ENCODE results near the gene TRIM52.
A peak's percentile ranks its signal among the peaks of the same experiment; 100 is the strongest.
"Not testable (repeated sequence)": the region's sequence is repeated elsewhere in the genome, so short reads cannot be mapped to it uniquely, and the experiment has no call there.

Gene TRIM52

DNA sequence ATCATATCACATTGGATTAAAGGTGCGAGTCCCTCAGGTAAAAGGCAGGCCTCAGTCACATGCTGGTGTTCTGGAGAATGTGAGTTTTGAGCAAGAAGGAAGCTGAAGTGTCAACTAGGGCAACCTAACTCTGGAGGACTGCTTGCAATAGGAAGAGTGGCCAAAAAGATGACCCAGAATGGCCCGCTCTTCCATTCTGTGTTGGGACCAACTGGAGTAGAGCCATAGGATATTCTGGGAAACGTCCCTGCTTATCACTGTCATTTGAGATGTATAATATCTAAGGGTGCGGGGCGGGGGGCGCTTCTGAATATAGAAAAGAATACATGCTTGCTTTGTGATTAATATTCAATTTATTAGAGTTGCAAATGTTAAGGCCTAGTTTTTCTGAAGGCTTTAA, 48.9 kb downstream of the TRIM52 start:
- no peak for FAIRE-seq

DNA sequence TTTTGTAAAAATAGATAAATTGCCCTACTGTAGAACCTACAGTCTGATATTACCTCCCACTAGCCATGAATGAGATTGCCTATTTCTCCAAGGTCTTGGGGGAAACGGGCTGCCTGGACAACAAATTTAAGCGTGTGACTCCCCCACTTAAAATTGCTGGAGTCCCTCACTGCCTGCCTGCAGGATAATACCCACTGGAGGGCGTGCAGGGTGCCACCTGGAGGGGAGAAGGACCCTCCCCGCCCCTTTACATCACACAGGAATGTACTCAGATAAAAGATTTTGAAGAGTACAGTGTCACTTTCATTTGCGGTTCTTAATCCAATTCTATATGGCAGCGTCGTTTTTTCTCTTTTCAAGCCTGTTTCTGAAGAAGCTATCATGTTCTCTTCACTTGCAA, 49.7 kb downstream of the TRIM52 start:
- FAIRE-seq, result no peak

DNA sequence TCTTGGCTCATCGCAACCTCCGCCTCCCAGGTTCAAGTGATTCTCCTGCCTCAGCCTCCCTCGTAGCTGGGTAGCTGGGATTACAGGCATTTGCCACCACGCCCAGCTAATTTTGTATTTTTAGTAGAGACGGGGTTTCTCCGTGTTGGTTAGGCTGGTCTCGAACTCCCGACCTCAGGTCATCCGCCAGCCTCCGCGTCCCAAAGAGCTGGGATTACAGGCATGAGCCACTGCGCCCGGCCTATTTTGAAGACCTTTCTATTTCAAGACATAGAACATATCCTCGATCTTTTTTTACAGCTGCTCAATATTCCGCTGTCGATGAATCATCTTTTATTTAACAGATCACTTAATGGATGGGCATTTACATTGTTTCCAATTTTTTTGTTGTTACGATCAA, 50.2 kb downstream of the TRIM52 start:
- not testable (repeated sequence) for FAIRE-seq

DNA sequence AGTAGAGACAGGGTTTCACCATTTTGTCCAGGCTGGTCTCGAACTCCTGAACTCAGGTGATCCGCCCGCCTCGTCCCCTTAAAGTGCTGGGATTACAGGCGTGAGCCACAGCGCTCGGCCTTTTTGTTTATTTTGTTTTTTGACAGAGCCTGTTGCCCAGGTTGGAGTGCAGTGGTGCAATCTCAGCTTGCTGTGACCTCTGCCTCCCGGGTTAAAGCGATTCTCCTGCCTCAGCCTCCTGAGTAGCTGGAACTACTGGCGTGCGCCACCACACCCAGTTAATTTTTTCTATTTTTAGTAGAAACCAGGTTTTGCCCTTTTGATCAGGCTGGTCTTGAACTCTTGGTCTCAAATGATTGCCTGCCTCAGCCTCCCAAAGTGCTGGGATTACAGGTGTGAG, 50.8 kb downstream of the TRIM52 start:
- FAIRE-seq, result not testable (repeated sequence)

DNA sequence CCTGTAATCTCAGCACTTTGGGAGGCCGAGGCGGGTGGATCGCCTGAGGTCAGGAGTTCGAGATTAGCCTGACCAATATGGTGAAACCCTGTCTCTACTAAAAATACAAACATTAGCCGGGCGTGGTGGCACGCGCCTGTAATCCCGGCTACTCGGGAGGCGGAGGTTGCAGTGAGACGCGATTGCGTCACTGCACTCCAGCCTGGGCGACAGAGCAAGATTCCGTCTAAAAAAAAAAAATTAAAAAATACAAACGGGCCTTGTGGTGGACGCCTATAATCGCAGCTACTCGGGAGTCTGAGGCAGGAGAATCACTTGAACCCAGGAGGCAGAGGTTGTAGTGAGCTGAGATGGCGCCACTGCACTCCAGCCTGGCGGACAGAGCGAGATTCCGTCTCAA, 51.9 kb downstream of the TRIM52 start:
- FAIRE-seq, result not testable (repeated sequence)

DNA sequence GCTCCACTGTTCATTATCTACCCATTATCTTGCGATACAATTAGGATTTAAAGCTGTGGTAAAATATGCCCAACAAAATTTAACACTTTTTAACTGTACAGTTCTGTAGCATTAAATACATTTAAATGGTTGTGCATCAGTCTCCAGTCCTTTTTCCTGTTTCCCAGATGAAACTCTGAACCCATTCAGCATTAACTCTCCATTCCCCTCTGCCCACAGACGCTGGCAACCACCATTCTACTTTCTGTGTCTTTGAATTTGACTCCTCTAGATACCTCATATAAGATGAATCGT, 53.0 kb downstream of the TRIM52 start:
- FAIRE-seq, result peak; percentile 93

DNA sequence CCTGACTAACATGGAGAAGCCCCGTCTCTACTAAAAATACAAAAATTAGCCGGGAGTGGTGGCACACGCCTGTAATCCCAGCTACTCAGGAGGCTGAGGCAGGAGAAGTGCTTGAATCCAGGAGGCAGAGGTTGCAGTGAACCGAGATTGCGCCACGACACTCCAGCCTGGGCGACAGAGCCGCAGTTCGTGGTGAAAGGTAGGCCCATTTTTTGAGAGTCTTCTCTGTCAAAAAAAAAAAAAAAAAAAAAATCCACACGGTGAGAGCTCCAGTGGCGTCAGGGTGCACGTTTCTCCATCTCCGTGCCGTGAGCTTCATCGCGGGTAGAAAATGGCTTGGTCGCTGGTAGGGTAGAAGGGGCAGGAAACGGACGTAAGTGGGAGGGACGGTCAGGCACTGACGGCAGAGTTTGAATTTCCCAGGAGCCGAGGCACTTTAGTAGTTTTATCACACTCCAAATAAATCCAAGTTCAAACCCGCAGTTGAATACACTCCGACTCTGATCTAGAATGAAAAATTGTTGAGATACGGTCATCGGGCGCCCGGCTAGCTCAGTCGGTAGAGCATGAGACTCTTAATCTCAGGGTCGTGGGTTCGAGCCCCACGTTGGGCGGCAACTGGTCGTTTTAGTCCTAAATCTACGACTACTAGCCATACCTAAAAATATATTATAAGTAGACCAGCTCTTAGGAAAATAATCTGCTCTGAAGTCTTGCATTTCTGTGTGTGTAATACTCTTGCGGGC, 53.6 kb downstream of the TRIM52 start:
- no peak for FAIRE-seq

DNA sequence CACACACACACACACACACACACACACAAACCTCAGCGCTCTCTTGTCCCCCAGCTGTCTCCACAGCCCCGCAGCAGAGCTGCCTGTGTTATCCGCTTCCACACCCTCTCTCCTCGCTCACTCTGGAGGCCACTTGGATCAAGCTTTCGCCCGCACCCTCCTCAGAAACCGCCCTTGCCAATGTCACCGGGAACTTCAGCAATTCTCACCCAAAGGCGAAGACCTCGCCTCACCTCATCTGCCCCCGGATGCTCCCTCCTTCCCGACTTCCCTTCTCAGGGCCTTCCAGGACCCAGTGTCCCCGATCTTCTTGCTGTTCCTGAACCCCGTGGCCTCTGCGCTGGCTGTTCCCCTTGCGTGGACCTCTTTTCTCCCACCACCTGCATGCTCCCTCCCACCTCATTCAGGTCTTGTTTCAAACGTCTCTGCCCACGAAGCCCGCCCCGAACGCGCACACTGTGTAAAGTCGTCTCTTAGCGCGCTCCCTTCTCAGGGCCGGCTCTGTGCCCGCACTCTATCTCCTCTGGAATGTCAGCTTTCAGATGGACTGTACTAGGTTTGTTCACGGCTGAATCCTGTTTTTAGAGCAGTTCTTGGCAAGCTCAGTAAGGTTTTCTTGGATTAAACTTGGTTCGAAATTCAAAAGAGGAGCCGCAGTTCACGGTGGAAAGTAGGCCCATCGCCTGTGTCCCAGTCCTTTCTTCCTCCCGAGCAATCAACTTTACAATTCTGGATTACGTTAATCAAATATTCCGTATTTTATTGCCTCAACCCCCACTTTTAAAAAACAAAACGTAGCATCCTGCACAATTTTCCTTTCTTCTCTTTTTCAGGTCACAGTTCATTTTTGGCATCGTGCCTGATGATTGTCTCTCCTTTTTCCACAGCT, 54.9 kb downstream of the TRIM52 start:
- no peak for FAIRE-seq
